ENCODE results near the gene GALK2. TPM values are rescaled to one million over a fixed set of nuclear protein-coding genes. Genes with fewer than 3 reads are reported as not detected.
A peak's percentile ranks its signal among the peaks of the same experiment; 100 is the strongest.

GALK2 gene
- total RNA-seq, 1 donor from 2014 or later, result 21.3 TPM

DNA sequence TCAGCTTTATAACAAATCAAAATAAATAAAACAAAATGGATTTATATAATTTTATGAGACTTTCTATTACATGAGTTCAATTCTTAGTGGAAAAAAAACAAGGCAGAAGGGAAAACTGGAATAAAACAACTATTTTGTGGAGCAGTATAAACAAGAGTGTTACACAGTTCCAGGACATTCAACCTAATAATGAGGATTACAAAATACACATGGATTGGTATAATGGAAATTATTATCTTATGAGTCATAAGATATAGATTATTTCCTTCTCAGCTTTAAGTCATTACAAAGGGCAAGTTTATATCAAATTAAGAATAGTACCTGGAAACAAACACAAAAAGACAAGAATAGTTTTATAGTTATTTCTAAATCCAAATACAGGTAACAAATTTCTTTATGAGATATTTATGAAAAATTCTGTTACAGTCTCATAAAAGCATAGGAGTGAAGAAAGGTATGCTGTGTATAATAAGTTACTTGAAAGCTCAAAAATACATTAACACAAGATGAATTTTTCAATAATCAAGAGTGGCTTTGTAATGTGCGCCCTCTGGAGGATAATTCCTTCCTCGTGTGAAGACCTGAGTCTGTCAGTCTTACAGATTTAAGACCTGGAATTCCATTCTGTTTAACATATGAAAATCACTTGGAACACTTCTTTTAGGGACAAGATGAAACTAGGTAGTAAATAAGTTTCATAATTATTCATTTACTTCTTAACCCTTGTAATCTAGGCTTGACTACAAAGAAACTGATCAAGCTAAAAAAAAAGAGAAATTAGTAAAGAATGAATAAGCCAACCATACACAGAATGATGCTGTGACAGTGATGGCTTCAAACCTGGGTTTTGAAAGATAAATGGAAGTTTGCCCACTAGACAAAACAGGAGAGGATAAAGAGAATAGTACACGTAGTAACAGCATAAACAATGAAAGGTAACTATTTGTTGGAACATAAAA lies 24.1 kb upstream of the GALK2 start:
- TF ChIP-seq, protein P1, sequence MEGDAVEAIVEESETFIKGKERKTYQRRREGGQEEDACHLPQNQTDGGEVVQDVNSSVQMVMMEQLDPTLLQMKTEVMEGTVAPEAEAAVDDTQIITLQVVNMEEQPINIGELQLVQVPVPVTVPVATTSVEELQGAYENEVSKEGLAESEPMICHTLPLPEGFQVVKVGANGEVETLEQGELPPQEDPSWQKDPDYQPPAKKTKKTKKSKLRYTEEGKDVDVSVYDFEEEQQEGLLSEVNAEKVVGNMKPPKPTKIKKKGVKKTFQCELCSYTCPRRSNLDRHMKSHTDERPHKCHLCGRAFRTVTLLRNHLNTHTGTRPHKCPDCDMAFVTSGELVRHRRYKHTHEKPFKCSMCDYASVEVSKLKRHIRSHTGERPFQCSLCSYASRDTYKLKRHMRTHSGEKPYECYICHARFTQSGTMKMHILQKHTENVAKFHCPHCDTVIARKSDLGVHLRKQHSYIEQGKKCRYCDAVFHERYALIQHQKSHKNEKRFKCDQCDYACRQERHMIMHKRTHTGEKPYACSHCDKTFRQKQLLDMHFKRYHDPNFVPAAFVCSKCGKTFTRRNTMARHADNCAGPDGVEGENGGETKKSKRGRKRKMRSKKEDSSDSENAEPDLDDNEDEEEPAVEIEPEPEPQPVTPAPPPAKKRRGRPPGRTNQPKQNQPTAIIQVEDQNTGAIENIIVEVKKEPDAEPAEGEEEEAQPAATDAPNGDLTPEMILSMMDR (conservative IDR thresholded peaks at IDR 0.05), result peak; percentile 81
- H3K36me3 Mint-ChIP-seq (ENCODE audit: low read depth), result peaks cover 12% of the 10 kb centered on the region
- DNase-seq (ENCODE audit: low read depth, low spot score), result peak; percentile 27
- no peaks in the 10 kb centered on the region for H3K27me3 Mint-ChIP-seq (ENCODE audit: low read depth)
- no peak overlapping the region for H3K27ac Mint-ChIP-seq (ENCODE audit: unreplicated experiment)
- no peak overlapping the region for H3K4me3 Mint-ChIP-seq
- H3K4me1 Mint-ChIP-seq, result peaks cover 20% of the 10 kb centered on the region
- no peaks in the 10 kb centered on the region for H3K9me3 Mint-ChIP-seq

DNA sequence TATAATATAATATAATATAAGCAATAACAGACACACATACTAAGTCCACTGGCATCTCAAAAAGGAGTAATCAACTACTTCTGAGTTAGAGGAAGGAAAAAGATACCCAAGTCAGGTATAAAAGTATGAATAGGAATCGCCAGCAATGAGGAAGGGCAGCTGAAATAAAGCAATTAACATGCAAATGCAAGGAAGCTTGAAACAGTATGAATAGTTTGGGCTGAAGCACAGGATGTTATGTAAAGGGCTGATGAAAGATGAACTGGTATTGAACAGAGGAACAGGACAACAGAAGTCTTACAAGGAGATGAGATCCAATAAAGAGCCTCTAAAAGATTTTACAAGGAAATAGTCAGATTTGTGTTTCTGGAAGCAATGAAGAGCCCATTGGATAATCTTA lies 21.7 kb upstream of the GALK2 start:
- H3K4me3 Mint-ChIP-seq, result no peak overlapping the region

DNA sequence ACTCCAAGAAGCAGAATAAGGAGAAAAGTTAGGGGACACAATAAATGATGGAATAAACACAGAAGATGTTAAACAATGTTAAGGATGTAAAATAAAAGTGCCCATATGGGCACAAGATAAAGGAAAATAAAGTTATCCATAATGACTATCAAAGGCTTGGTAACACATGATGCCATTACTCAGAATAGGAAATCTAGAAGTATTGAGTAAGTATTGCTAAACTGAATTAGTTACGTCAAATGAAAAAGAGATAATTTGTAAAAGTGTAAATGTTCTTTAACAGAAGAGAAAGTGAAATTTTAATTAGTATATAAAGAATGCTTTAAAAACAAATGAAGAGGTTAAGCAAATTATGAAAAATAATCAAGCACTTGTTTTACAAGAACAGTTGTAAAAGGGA lies 21.3 kb upstream of the GALK2 start:
- TF ChIP-seq, protein P1 (conservative IDR thresholded peaks at IDR 0.05), result no peak
- H3K9me3 Mint-ChIP-seq, result no peaks in the 10 kb centered on the region
- H3K27ac Mint-ChIP-seq (ENCODE audit: unreplicated experiment), result no peak overlapping the region
- H3K36me3 Mint-ChIP-seq (ENCODE audit: low read depth), result no peaks in the 10 kb centered on the region
- peaks cover 30% of the 10 kb centered on the region for H3K4me1 Mint-ChIP-seq
- no peaks in the 10 kb centered on the region for H3K27me3 Mint-ChIP-seq (ENCODE audit: low read depth)
- H3K4me3 Mint-ChIP-seq, result no peak overlapping the region
- DNase-seq (ENCODE audit: low read depth, low spot score), result no peak

More for the DNA sequence above, 21.7 kb upstream of the GALK2 start:
- H3K9me3 Mint-ChIP-seq, result no peaks in the 10 kb centered on the region
- peaks cover 2% of the 10 kb centered on the region for H3K36me3 Mint-ChIP-seq (ENCODE audit: low read depth)
- TF ChIP-seq, protein P1 (conservative IDR thresholded peaks at IDR 0.05), result no peak
- no peaks in the 10 kb centered on the region for H3K27me3 Mint-ChIP-seq (ENCODE audit: low read depth)
- no peak overlapping the region for H3K27ac Mint-ChIP-seq (ENCODE audit: unreplicated experiment)
- no peak for DNase-seq (ENCODE audit: low read depth, low spot score)
- H3K4me1 Mint-ChIP-seq, result peaks cover 26% of the 10 kb centered on the region

DNA sequence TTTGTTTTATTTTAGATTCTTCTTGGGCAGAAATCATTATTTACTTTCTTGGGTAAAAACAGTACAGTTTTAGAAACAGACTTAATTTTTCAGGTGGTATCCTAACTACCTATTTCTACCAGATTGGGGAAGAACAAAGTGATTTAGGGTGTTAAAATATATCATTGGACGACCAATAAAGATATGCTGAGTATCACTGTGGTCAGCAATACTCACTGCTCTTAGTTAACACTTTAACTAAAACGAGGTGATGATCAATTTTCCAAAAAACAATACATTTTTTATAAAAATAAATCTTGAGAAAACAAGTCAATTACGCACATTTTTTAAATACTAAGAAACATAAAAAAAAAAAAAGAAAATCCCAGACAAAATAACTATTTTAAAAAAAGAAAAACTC lies 18.2 kb upstream of the GALK2 start:
- no peaks in the 10 kb centered on the region for H3K27me3 Mint-ChIP-seq (ENCODE audit: low read depth)
- H3K4me3 Mint-ChIP-seq, result no peak overlapping the region
- TF ChIP-seq, protein P1 (conservative IDR thresholded peaks at IDR 0.05), result no peak
- no peak overlapping the region for H3K27ac Mint-ChIP-seq (ENCODE audit: unreplicated experiment)
- H3K4me1 Mint-ChIP-seq, result peaks cover 46% of the 10 kb centered on the region
- no peak for DNase-seq (ENCODE audit: low read depth, low spot score)
- no peaks in the 10 kb centered on the region for H3K9me3 Mint-ChIP-seq
- H3K36me3 Mint-ChIP-seq (ENCODE audit: low read depth), result no peaks in the 10 kb centered on the region

DNA sequence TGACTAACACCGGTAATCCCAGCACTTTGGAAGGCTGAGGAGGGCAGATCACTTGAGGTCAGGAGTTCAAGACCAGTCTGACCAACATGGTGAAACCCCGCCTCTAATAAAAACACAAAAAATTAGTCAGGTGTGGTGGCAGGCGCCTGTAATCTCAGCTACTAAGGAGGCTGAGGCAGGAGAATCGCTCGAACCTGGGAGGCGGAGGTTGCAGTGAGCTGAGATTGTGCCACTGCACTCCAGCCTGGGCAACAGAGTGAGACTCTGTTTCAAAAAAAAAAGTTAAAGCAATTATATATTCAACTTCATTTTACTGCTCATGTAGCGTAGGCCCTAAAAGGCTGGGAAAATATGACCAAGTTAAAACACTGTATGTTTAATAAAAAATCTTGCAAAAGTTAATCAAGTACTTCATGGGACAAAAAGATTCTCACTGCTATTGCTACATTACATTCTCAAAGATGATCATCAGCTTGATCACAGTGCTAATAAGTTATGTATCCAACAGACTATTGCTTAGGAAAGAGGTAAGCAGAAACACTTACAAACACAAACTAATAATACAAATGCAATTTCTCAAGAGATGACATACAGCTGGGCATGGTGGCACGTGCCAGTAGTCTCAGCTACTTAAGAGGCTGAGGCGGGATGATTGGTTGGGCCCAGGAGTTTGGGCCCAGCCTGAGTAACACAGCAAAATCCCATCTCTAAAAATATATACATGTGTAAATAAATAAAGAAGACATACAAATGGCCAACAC lies 17.3 kb upstream of the GALK2 start:
- H3K27ac Mint-ChIP-seq (ENCODE audit: unreplicated experiment), result no peak overlapping the region
- DNase-seq (ENCODE audit: low read depth, low spot score), result no peak

More for the DNA sequence above, 17.3 kb upstream of the GALK2 start:
- H3K4me1 Mint-ChIP-seq, result peaks cover 48% of the 10 kb centered on the region
- H3K27me3 Mint-ChIP-seq (ENCODE audit: low read depth), result no peaks in the 10 kb centered on the region
- no peaks in the 10 kb centered on the region for H3K36me3 Mint-ChIP-seq (ENCODE audit: low read depth)
- TF ChIP-seq, protein P1 (conservative IDR thresholded peaks at IDR 0.05), result no peak
- no peaks in the 10 kb centered on the region for H3K9me3 Mint-ChIP-seq
- H3K4me3 Mint-ChIP-seq, result peak overlapping the region; percentile 80
